IPS DF 19.7 (cell line): Measurements from ENCODE around the gene NDUFA8.

ENCODE experiments used
- DNase-seq: peaks from one replicate; pipeline ENCODE4 v3.0.0-alpha.2; 2013; ENCODE audit warnings: low read depth, low spot score

Gene NDUFA8

GRCh38 chr9:122102156-122102555, 57.4 kb downstream of the NDUFA8 start:
- DNase-seq = no peak

GRCh38 chr9:122100756-122101155, 58.8 kb downstream of the NDUFA8 start:
- DNase-seq = no peak

- DNase-seq = no peak
These were observed 60.2 kb downstream of the NDUFA8 start for GRCh38 chr9:122099271-122099869.

- no peak for DNase-seq
These were observed 61.8 kb downstream of the NDUFA8 start for GRCh38 chr9:122097679-122098315.

- DNase-seq = no peak
These were observed 62.8 kb downstream of the NDUFA8 start for GRCh38 chr9:122096620-122097415.

- no peak for DNase-seq
These were observed 64.4 kb downstream of the NDUFA8 start for GRCh38 chr9:122095010-122095767.
